ENCODE data around the gene RBM20. TPM values are rescaled to one million over a fixed set of nuclear protein-coding genes. Genes with fewer than 3 reads are reported as not detected.
A peak's percentile ranks its signal among the peaks of the same experiment; 100 is the strongest.

Gene RBM20
- total RNA-seq, 1 donor from 2014 or later: 0.32 TPM

DNA sequence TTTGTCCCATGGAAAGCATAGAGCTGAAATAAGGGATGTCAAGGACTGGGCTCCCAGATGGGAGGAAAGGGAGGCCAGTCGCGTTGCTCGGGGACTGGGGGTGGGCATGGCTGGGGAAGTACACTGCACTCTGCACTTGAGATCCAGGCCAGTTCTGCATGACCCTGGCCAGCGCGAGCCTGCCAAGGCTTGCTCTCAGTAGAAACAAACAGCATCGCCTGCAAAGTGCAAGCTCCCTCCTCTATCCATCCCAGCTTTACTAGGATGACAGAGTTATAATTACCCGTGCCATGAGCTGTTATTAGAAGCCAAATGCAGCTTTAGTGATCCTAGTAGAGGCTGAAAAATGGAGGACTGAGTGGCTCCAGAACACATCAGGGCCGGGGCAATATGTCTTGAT is 183.7 kb downstream of the RBM20 start:
- H3K4me3 ChIP-seq: no peak overlapping the region
- H3K9me3 ChIP-seq (ENCODE audit: low read depth): no peaks in the 10 kb centered on the region
- peak overlapping the region; percentile 46 for H3K4me3 Mint-ChIP-seq
- H3K4me1 ChIP-seq: peaks cover 32% of the 10 kb centered on the region
- H3K4me2 ChIP-seq: no peak overlapping the region
- TF ChIP-seq CTCF (IDR thresholded peaks at IDR 0.05) (no peak), EZH2phosphoT487 (IDR thresholded peaks at IDR 0.05) (no peak), EZH2 (IDR thresholded peaks at IDR 0.05) (no peak)
- H3K36me3 Mint-ChIP-seq: no peaks in the 10 kb centered on the region
- H2AFZ ChIP-seq (replicated peaks): no peak overlapping the region
- H3K27me3 ChIP-seq: no peaks in the 10 kb centered on the region
- DNase-seq (ENCODE audit: low spot score): no peak
- peaks cover 84% of the 10 kb centered on the region for H3K4me1 Mint-ChIP-seq
- H3K9me3 Mint-ChIP-seq: no peaks in the 10 kb centered on the region
- H3K27ac ChIP-seq: no peak overlapping the region
- H4K20me1 ChIP-seq (ENCODE audit: low read depth): no peaks in the 10 kb centered on the region
- no peaks in the 10 kb centered on the region for H3K79me2 ChIP-seq (ENCODE audit: low read depth)
- H3K9ac ChIP-seq: no peak overlapping the region
- peaks cover 12% of the 10 kb centered on the region for H3F3A ChIP-seq (ENCODE audit: low read depth)
- H3K27me3 Mint-ChIP-seq (ENCODE audit: insufficient read depth, low read depth): peaks cover 7% of the 10 kb centered on the region
- H3K36me3 ChIP-seq: no peaks in the 10 kb centered on the region
- H3K27ac Mint-ChIP-seq: peak overlapping the region; percentile 83

GRCh38 chr10:110828525-110828924 is 184.4 kb downstream of the RBM20 start:
- H3K4me3 ChIP-seq: no peak overlapping the region
- no peaks in the 10 kb centered on the region for H3K27me3 ChIP-seq
- no peak overlapping the region for H3K27ac ChIP-seq
- no peaks in the 10 kb centered on the region for H3K79me2 ChIP-seq (ENCODE audit: low read depth)
- no peaks in the 10 kb centered on the region for H3K9me3 ChIP-seq (ENCODE audit: low read depth)
- H3K4me2 ChIP-seq: no peak overlapping the region
- no peak for TF ChIP-seq EZH2 (IDR thresholded peaks at IDR 0.05)
- no peak for TF ChIP-seq CTCF (IDR thresholded peaks at IDR 0.05)
- no peak for TF ChIP-seq EZH2phosphoT487 (IDR thresholded peaks at IDR 0.05)
- H3K36me3 Mint-ChIP-seq: no peaks in the 10 kb centered on the region
- H3K9me3 Mint-ChIP-seq: no peaks in the 10 kb centered on the region
- peaks cover 81% of the 10 kb centered on the region for H3K4me1 Mint-ChIP-seq
- no peaks in the 10 kb centered on the region for H3K36me3 ChIP-seq
- no peak overlapping the region for H3K9ac ChIP-seq
- peaks cover 26% of the 10 kb centered on the region for H3K4me1 ChIP-seq
- H3F3A ChIP-seq (ENCODE audit: low read depth): peaks cover 5% of the 10 kb centered on the region
- peaks cover 7% of the 10 kb centered on the region for H3K27me3 Mint-ChIP-seq (ENCODE audit: insufficient read depth, low read depth)
- no peak overlapping the region for H2AFZ ChIP-seq (replicated peaks)
- H4K20me1 ChIP-seq (ENCODE audit: low read depth): no peaks in the 10 kb centered on the region
- no peak overlapping the region for H3K27ac Mint-ChIP-seq
- peak overlapping the region; percentile 43 for H3K4me3 Mint-ChIP-seq
- DNase-seq (ENCODE audit: low spot score): no peak

GRCh38 chr10:110829721-110830410 is 185.7 kb downstream of the RBM20 start:
- H3K9ac ChIP-seq: no peak overlapping the region
- H3K27me3 Mint-ChIP-seq (ENCODE audit: insufficient read depth, low read depth): peaks cover 7% of the 10 kb centered on the region
- H3K4me2 ChIP-seq: no peak overlapping the region
- H2AFZ ChIP-seq (replicated peaks): peak overlapping the region; percentile 85
- H3K4me1 Mint-ChIP-seq: peaks cover 82% of the 10 kb centered on the region
- H3K36me3 Mint-ChIP-seq: no peaks in the 10 kb centered on the region
- peaks cover 15% of the 10 kb centered on the region for H3K4me1 ChIP-seq
- H3K79me2 ChIP-seq (ENCODE audit: low read depth): no peaks in the 10 kb centered on the region
- DNase-seq (ENCODE audit: low spot score): no peak
- no peak overlapping the region for H3K27ac ChIP-seq
- no peaks in the 10 kb centered on the region for H3K9me3 Mint-ChIP-seq
- TF ChIP-seq CTCF (IDR thresholded peaks at IDR 0.05): no peak
- TF ChIP-seq EZH2 (IDR thresholded peaks at IDR 0.05): no peak
- no peak for TF ChIP-seq EZH2phosphoT487 (IDR thresholded peaks at IDR 0.05)
- H3K36me3 ChIP-seq: no peaks in the 10 kb centered on the region
- peak overlapping the region; percentile 4 for H3K27ac Mint-ChIP-seq
- H3K4me3 Mint-ChIP-seq: no peak overlapping the region
- H3K9me3 ChIP-seq (ENCODE audit: low read depth): no peaks in the 10 kb centered on the region
- no peaks in the 10 kb centered on the region for H3K27me3 ChIP-seq
- peaks cover 6% of the 10 kb centered on the region for H3F3A ChIP-seq (ENCODE audit: low read depth)
- H3K4me3 ChIP-seq: no peak overlapping the region
- no peaks in the 10 kb centered on the region for H4K20me1 ChIP-seq (ENCODE audit: low read depth)

All from neural progenitor cell (in vitro differentiated cells).